Liver (tissue), 9 donors: ENCODE results near the gene BLACAT1. TPM values are rescaled to one million over a fixed set of nuclear protein-coding genes. Genes with fewer than 3 reads are reported as not detected.

Experiments
- DNase-seq: peaks from one replicate; pipeline ENCODE4 v3.0.0-alpha.2; 2017; ENCODE audit warnings: low spot score
- H3K27ac ChIP-seq, 2 donors: one replicate each; pipeline ENCODE4 v1.7.0; 2013; ENCODE audit warnings: inconsistent platforms in 2 of 2, low read length in 2 of 2, control low read depth in 1 of 2, low read depth in 1 of 2, mild to moderate bottlenecking in 1 of 2
- H3K27me3 ChIP-seq, 4 donors: one replicate each; pipeline versions ENCODE4 v1.6.1 to v1.7.0; 2013; ENCODE audit warnings: low read length in 3 of 4, inconsistent platforms in 1 of 4, mild to moderate bottlenecking in 1 of 4, moderate library complexity in 1 of 4; ENCODE audit not compliant: control insufficient read depth in 4 of 4, insufficient read depth in 4 of 4
- H3K36me3 ChIP-seq, 4 donors: one replicate each; pipeline versions ENCODE4 v1.6.1 to v1.7.0; 2013; ENCODE audit warnings: low read length in 3 of 4, mild to moderate bottlenecking in 3 of 4, low read depth in 1 of 4, moderate library complexity in 1 of 4; ENCODE audit not compliant: control insufficient read depth in 4 of 4, insufficient read depth in 3 of 4
- H3K4me1 ChIP-seq, 4 donors: one replicate each; pipeline versions ENCODE4 v1.6.1 to v1.7.0; 2013; ENCODE audit warnings: low read length in 3 of 4, mild to moderate bottlenecking in 3 of 4, moderate library complexity in 1 of 4; ENCODE audit not compliant: control insufficient read depth in 4 of 4, insufficient read depth in 4 of 4
- H3K4me3 ChIP-seq, 3 donors: one replicate each; pipeline versions ENCODE4 v1.6.1 to v1.7.0; 2013; ENCODE audit warnings: low read length in 3 of 3, control low read depth in 1 of 3, low read depth in 1 of 3, mild to moderate bottlenecking in 1 of 3
- H3K9ac ChIP-seq, 2 donors: one replicate each; pipeline ENCODE4 v1.7.0; 2013; ENCODE audit warnings: low read length in 2 of 2, mild to moderate bottlenecking in 2 of 2, moderate library complexity in 2 of 2, control low read depth in 1 of 2, low read depth in 1 of 2
- H3K9me3 ChIP-seq, 4 donors: one replicate each; pipeline versions ENCODE4 v1.6.1 to v1.7.0; 2013; ENCODE audit warnings: low read length in 3 of 4; ENCODE audit not compliant: control insufficient read depth in 4 of 4
- ATF3 ChIP-seq: IDR thresholded peaks from 2 replicates; pipeline ENCODE4 v1.6.1; 2016; ENCODE audit warnings: antibody characterized with exemption
- CTCF ChIP-seq: fragments of 150-350 bp; IDR thresholded peaks from 2 replicates; pipeline ENCODE4 v1.5.1; 2017; ENCODE audit warnings: improper control_type of control experiment, low read depth, low read length; ENCODE audit not compliant: missing input control
- EGR1 ChIP-seq, 2 donors: IDR thresholded peaks; 2 replicates each; pipeline ENCODE4 v1.6.1; 2016 to 2018; ENCODE audit warnings: antibody characterized with exemption in 2 of 2, low read depth in 2 of 2
- FOXA1 ChIP-seq: IDR thresholded peaks from 2 replicates; pipeline ENCODE4 v1.6.1; 2016; ENCODE audit warnings: antibody characterized with exemption
- FOXA2 ChIP-seq: IDR thresholded peaks from 2 replicates; pipeline ENCODE4 v1.6.1; 2016; ENCODE audit warnings: antibody characterized with exemption
- GABPA ChIP-seq, 2 donors: IDR thresholded peaks in 1 of 2; conservative IDR thresholded peaks in 1 of 2; 2 replicates each; pipeline ENCODE4 v1.6.1; 2016; ENCODE audit warnings: antibody characterized with exemption in 2 of 2, mild to moderate bottlenecking in 1 of 2, moderate library complexity in 1 of 2
- HNF4A ChIP-seq, 2 donors: conservative IDR thresholded peaks; 2 replicates each; pipeline ENCODE4 v1.6.1; 2016; ENCODE audit warnings: antibody characterized with exemption in 2 of 2, mild to moderate bottlenecking in 2 of 2
- HNF4G ChIP-seq: IDR thresholded peaks from 2 replicates; pipeline ENCODE4 v1.6.1; 2016; ENCODE audit warnings: antibody characterized with exemption
- JUND ChIP-seq, 2 donors: IDR thresholded peaks; 2 replicates each; pipeline ENCODE4 v1.6.1; 2016; ENCODE audit warnings: antibody characterized with exemption in 2 of 2
- MAX ChIP-seq: IDR thresholded peaks from 2 replicates; pipeline ENCODE4 v1.6.1; 2016; ENCODE audit warnings: antibody characterized with exemption
- NR2F2 ChIP-seq: IDR thresholded peaks from 2 replicates; pipeline ENCODE4 v1.6.1; 2016; ENCODE audit warnings: antibody characterized with exemption
- RAD21 ChIP-seq, 2 donors: IDR thresholded peaks; 2 replicates each; pipeline ENCODE4 v1.6.1; 2016; ENCODE audit warnings: antibody characterized with exemption in 2 of 2, mild to moderate bottlenecking in 2 of 2
- REST ChIP-seq: IDR thresholded peaks from 2 replicates; pipeline ENCODE4 v1.6.1; 2016; ENCODE audit warnings: antibody characterized with exemption, mild to moderate bottlenecking
- RXRA ChIP-seq, 2 donors: IDR thresholded peaks; 2 replicates each; pipeline ENCODE4 v1.6.1; 2017 to 2018; ENCODE audit warnings: antibody characterized with exemption in 2 of 2, mild to moderate bottlenecking in 1 of 2
- SP1 ChIP-seq: IDR thresholded peaks from 2 replicates; pipeline ENCODE4 v1.6.1; 2018; ENCODE audit warnings: antibody characterized with exemption, mild to moderate bottlenecking
- TAF1 ChIP-seq: conservative IDR thresholded peaks from 2 replicates; pipeline ENCODE4 v1.6.1; 2016; ENCODE audit warnings: antibody characterized with exemption, mild to moderate bottlenecking
- YY1 ChIP-seq: IDR thresholded peaks from 2 replicates; pipeline ENCODE4 v1.6.1; 2016; ENCODE audit warnings: antibody characterized with exemption, mild to moderate bottlenecking
- ZBTB33 ChIP-seq: IDR thresholded peaks from 2 replicates; pipeline ENCODE4 v1.6.1; 2016; ENCODE audit warnings: antibody characterized with exemption
- WGBS: extraction: QIAGEN DNeasy Blood & Tissue Kit; methylation state at CpG from one replicate; pipeline ENCODE4 v1.1.7; 2013; 5-methylcytosine and 5-hydroxymethylcytosine counted together
- polyA plus RNA-seq, 2 donors: library from polyadenylated mRNA; stranded (reverse) in 1 of 2; unstranded in 1 of 2; fragments of 200-250 nt in 1 of 2; fragments of >200 nt in 1 of 2; fragmentation: Nextera tagmentation in 1 of 2; extraction: Ambion mirVana in 1 of 2; gene quantifications; one replicate each; pipeline versions ENCODE4 v1.2.1 to v1.2.3, GENCODE V29; 2013 to 2015
- total RNA-seq, 2 donors: library from RNA; depleted of rRNA; stranded (reverse); fragments of >200 nt; gene quantifications; one replicate each; pipeline ENCODE4 v1.2.3, GENCODE V29; 2014
- donor health status: healthy.
- donor health status: healthy.
- donor health status: healthy.
- donor health status: healthy.
- donor health status: healthy.

BLACAT1 gene
- total and polyA plus RNA-seq, 4 donors, result not detected

- no peaks in the 10 kb centered on the region for H3K9me3 ChIP-seq
Measured at GRCh38 chr1:205484985-205485967, 29.4 kb upstream of the BLACAT1 start.

More at GRCh38 chr1:205484985-205485967, 29.4 kb upstream of the BLACAT1 start:
- DNase-seq, result peak; percentile 54
- no peak overlapping the region for H3K27ac ChIP-seq
- 24% methylated on average over 13 of the region's 13 CpGs for WGBS
- H3K9ac ChIP-seq, result no peak overlapping the region
- no peak overlapping the region for H3K4me3 ChIP-seq
- peaks cover 0 to 6% (median 0%) of the 10 kb centered on the region in 4 donors for H3K4me1 ChIP-seq
- TF ChIP-seq TAF1 (no peak), MAX (no peak), YY1 (no peak), HNF4G (no peak), NR2F2 (no peak), RAD21 (IDR thresholded peaks at IDR 0.05) (peak; percentile 90 to 94), HNF4A (conservative IDR thresholded peaks at IDR 0.05) (peak in 1 of 2 donors; percentile 39), JUND (IDR thresholded peaks at IDR 0.05) (no peak), RXRA (IDR thresholded peaks at IDR 0.05) (peak in 1 of 2 donors; percentile 26), CTCF (peak; percentile 95), REST (no peak), FOXA1 (no peak), EGR1 (IDR thresholded peaks at IDR 0.05; ENCODE audit: low read depth in 2 of 2) (no peak), GABPA (IDR thresholded peaks at IDR 0.05 in 1 of 2, conservative IDR thresholded peaks at IDR 0.05 in 1 of 2) (no peak), FOXA2 (no peak), ZBTB33 (no peak), ATF3 (no peak), SP1 (no peak)
- no peaks in the 10 kb centered on the region for H3K36me3 ChIP-seq
- peaks cover 0 to 5% (median 0%) of the 10 kb centered on the region in 4 donors for H3K27me3 ChIP-seq
